MM.1S (cell line): ENCODE data around the gene C4orf46.
"Not testable (repeated sequence)": the region's sequence is repeated elsewhere in the genome, so short reads cannot be mapped to it uniquely, and the experiment has no call there.

Experiments used
- DNase-seq: peaks from one replicate; pipeline ENCODE4 v3.0.0-alpha.2; 2015
- H2AFZ ChIP-seq: fragments of 300-600 bp; sonication (generic); 2 replicates; pipeline ENCODE4 v1.6.0; 2016; ENCODE audit warnings: antibody characterized with exemption, low read length
- H3F3A ChIP-seq: fragments of 300-600 bp; sonication (generic); 2 replicates; pipeline ENCODE4 v1.6.1; 2016; ENCODE audit warnings: mild to moderate bottlenecking, antibody characterized with exemption, low read length, moderate library complexity, mixed read lengths; ENCODE audit not compliant: insufficient read depth
- H3K27ac ChIP-seq: fragments of 300-600 bp; sonication (generic); 2 replicates; pipeline ENCODE4 v1.5.1; 2016; ENCODE audit warnings: mild to moderate bottlenecking, low read length
- H3K27me3 ChIP-seq: fragments of 300-600 bp; sonication (generic); replicated peaks from 2 replicates; pipeline ENCODE4 v1.6.0; 2016; ENCODE audit warnings: low read length; ENCODE audit not compliant: insufficient read depth
- H3K36me3 ChIP-seq: fragments of 300-600 bp; sonication (generic); replicated peaks from 2 replicates; pipeline ENCODE4 v1.6.1; 2016; ENCODE audit warnings: mild to moderate bottlenecking, low read length, mixed read lengths; ENCODE audit not compliant: insufficient read depth
- H3K4me1 ChIP-seq: fragments of 300-600 bp; sonication (generic); 2 replicates; pipeline ENCODE4 v1.6.1; 2016; ENCODE audit warnings: low read length, mixed read lengths
- H3K4me2 ChIP-seq: fragments of 300-600 bp; sonication (generic); 2 replicates; pipeline ENCODE4 v1.6.0; 2016; ENCODE audit warnings: low read depth, low read length
- H3K4me3 ChIP-seq: fragments of 300-600 bp; sonication (generic); 2 replicates; pipeline ENCODE4 v1.5.1; 2016; ENCODE audit warnings: low read length, mixed read lengths
- H3K79me2 ChIP-seq: fragments of 300-600 bp; sonication (generic); 2 replicates; pipeline ENCODE4 v1.6.1; 2016; ENCODE audit warnings: mixed run types, low read length, mixed read lengths
- H3K9ac ChIP-seq: fragments of 300-600 bp; sonication (generic); 2 replicates; pipeline ENCODE4 v1.6.1; 2016; ENCODE audit warnings: low read length, mixed read lengths
- H3K9me2 ChIP-seq: fragments of 300-600 bp; sonication (generic); replicated peaks from 2 replicates; pipeline ENCODE4 v1.6.1; 2016; ENCODE audit warnings: mild to moderate bottlenecking, low read length, mixed read lengths; ENCODE audit not compliant: insufficient read depth
- H3K9me3 ChIP-seq: fragments of 300-600 bp; sonication (generic); replicated peaks from 2 replicates; pipeline ENCODE4 v1.6.1; 2016; ENCODE audit warnings: mild to moderate bottlenecking, low read length, mixed read lengths; ENCODE audit not compliant: insufficient read depth
- H4K20me1 ChIP-seq: fragments of 300-600 bp; sonication (generic); 2 replicates; pipeline ENCODE4 v1.6.1; 2016; ENCODE audit warnings: mild to moderate bottlenecking, low read length, moderate library complexity, mixed read lengths; ENCODE audit not compliant: insufficient read depth
- CTCF ChIP-seq: fragments of 300-600 bp; sonication (generic); IDR thresholded peaks from 2 replicates; pipeline ENCODE4 v1.5.1; 2016; ENCODE audit warnings: antibody characterized with exemption, low read length, mixed read lengths
- EZH2 ChIP-seq: fragments of 300-600 bp; sonication (generic); optimal IDR thresholded peaks from 2 replicates; pipeline ENCODE3; 2017; ENCODE audit warnings: low read depth, mild to moderate bottlenecking, antibody characterized with exemption, low read length, mixed read lengths
- EZH2phosphoT487 ChIP-seq: fragments of 300-600 bp; sonication (generic); IDR thresholded peaks from 2 replicates; pipeline ENCODE4 v1.6.1; 2018; ENCODE audit warnings: antibody characterized with exemption, low read length

Gene C4orf46

GRCh38 chr4:158664806-158665205 is 6.9 kb downstream of the C4orf46 start:
- TF ChIP-seq CTCF (no peak), EZH2 (no peak), EZH2phosphoT487 (no peak)
- no peak for DNase-seq
- H4K20me1 ChIP-seq: no peaks in the 10 kb centered on the region; the same call in 1 of the 2 replicates
- peaks cover 29% of the 10 kb centered on the region for H3K79me2 ChIP-seq
- H3K36me3 ChIP-seq: no peaks in the 10 kb centered on the region; the same call in 1 of the 2 replicates
- H3K4me1 ChIP-seq: no peaks in the 10 kb centered on the region
- no peaks in the 10 kb centered on the region for H3F3A ChIP-seq
- H3K9me3 ChIP-seq: no peaks in the 10 kb centered on the region
- no peak overlapping the region for H3K27ac ChIP-seq
- no peaks in the 10 kb centered on the region for H3K27me3 ChIP-seq
- no peak overlapping the region for H3K4me3 ChIP-seq
- H3K9me2 ChIP-seq: no peaks in the 10 kb centered on the region
- H3K4me2 ChIP-seq: no peak overlapping the region
- no peak overlapping the region for H3K9ac ChIP-seq
- H2AFZ ChIP-seq: no peak overlapping the region

- H2AFZ ChIP-seq, H3K4me3 ChIP-seq, H3F3A ChIP-seq, DNase-seq, H3K9me3 ChIP-seq, H3K4me1 ChIP-seq, H3K36me3 ChIP-seq, H3K27ac ChIP-seq, H3K4me2 ChIP-seq, H3K27me3 ChIP-seq, H4K20me1 ChIP-seq, H3K9me2 ChIP-seq, H3K9ac ChIP-seq: not testable (repeated sequence)
- H3K79me2 ChIP-seq: peaks cover 20% of the 10 kb centered on the region
Observed at GRCh38 chr4:158663707-158664625, 7.7 kb downstream of the C4orf46 start.

- H3K4me2 ChIP-seq, DNase-seq, H3K9ac ChIP-seq, H3K9me2 ChIP-seq, H3K36me3 ChIP-seq, H3K4me3 ChIP-seq, H2AFZ ChIP-seq, H3K27me3 ChIP-seq, H3F3A ChIP-seq, H3K4me1 ChIP-seq, H3K27ac ChIP-seq, H4K20me1 ChIP-seq, H3K9me3 ChIP-seq: not testable (repeated sequence)
- peaks cover 13% of the 10 kb centered on the region for H3K79me2 ChIP-seq
Observed at GRCh38 chr4:158663255-158663654, 8.4 kb downstream of the C4orf46 start.

GRCh38 chr4:158657291-158657690 is 14.4 kb downstream of the C4orf46 start:
- DNase-seq: no peak
- H3K9ac ChIP-seq: no peak overlapping the region
- H2AFZ ChIP-seq: no peak overlapping the region
- TF ChIP-seq CTCF (no peak), EZH2 (no peak), EZH2phosphoT487 (no peak)
- no peaks in the 10 kb centered on the region for H3K36me3 ChIP-seq
- H4K20me1 ChIP-seq: no peaks in the 10 kb centered on the region
- H3K27me3 ChIP-seq: no peaks in the 10 kb centered on the region
- H3K9me3 ChIP-seq: no peaks in the 10 kb centered on the region
- H3K4me1 ChIP-seq: no peaks in the 10 kb centered on the region
- H3F3A ChIP-seq: no peaks in the 10 kb centered on the region
- H3K4me3 ChIP-seq: no peak overlapping the region
- H3K9me2 ChIP-seq: no peaks in the 10 kb centered on the region
- no peaks in the 10 kb centered on the region for H3K79me2 ChIP-seq
- H3K4me2 ChIP-seq: no peak overlapping the region
- H3K27ac ChIP-seq: no peak overlapping the region
